OCI-LY3 (cell line): ENCODE data around the gene TOP1.

ENCODE experiments used
- H2AFZ ChIP-seq: fragments of 200-600, 300-600 bp; shearing (Covaris generic); 2 replicates; pipeline ENCODE4 v1.6.0; 2014; ENCODE audit warnings: antibody characterized with exemption, low read depth, low read length
- H3K27ac ChIP-seq: fragments of 200-600, 300-600 bp; sonication (generic); 2 replicates; pipeline ENCODE4 v1.5.1; 2014; ENCODE audit warnings: mild to moderate bottlenecking, low read length, moderate library complexity, mixed read lengths
- H3K27me3 ChIP-seq: fragments of 200-600, 300-600 bp; sonication (generic); 2 replicates; pipeline ENCODE4 v1.6.1; 2014; ENCODE audit warnings: low read depth, low read length, mixed read lengths
- H3K36me3 ChIP-seq: fragments of 200-600, 300-600 bp; sonication (generic); replicated peaks from 2 replicates; pipeline ENCODE3; 2014; ENCODE audit warnings: low read depth, low read length, mixed read lengths
- H3K4me1 ChIP-seq: fragments of 300-600, 200-600 bp; sonication (generic); 2 replicates; pipeline ENCODE4 v1.6.1; 2014; ENCODE audit warnings: low read length, mixed read lengths
- H3K4me2 ChIP-seq: fragments of 200-600, 300-600 bp; sonication (generic); 2 replicates; pipeline ENCODE4 v1.6.1; 2014; ENCODE audit warnings: low read length, mixed read lengths
- H3K4me3 ChIP-seq: fragments of 300-600, 200-600 bp; sonication (generic); 2 replicates; pipeline ENCODE4 v1.5.1; 2014; ENCODE audit warnings: antibody characterized with exemption, mild to moderate bottlenecking, low read length, moderate library complexity
- H3K79me2 ChIP-seq: fragments of 300-600, 200-600 bp; shearing (Covaris generic); 2 replicates; pipeline ENCODE4 v1.6.1; 2014; ENCODE audit warnings: mild to moderate bottlenecking, low read length, mixed read lengths
- H3K9ac ChIP-seq: fragments of 300-600, 200-600 bp; shearing (Covaris generic); 2 replicates; pipeline ENCODE4 v1.6.0; 2014; ENCODE audit warnings: mild to moderate bottlenecking, low read length, moderate library complexity
- H3K9me3 ChIP-seq: fragments of 200-600, 300-600 bp; shearing (Covaris generic); 2 replicates; pipeline ENCODE4 v1.6.1; 2014; ENCODE audit warnings: low read length, mixed read lengths; ENCODE audit not compliant: insufficient read depth
- H4K20me1 ChIP-seq: fragments of 200-600, 300-600 bp; sonication (generic); 2 replicates; pipeline ENCODE4 v1.6.1; 2016; ENCODE audit warnings: low read length, mixed read lengths; ENCODE audit not compliant: insufficient read depth
- EZH2phosphoT487 ChIP-seq: fragments of 200-600 bp; shearing (Covaris generic); IDR thresholded peaks from 2 replicates; pipeline ENCODE4 v1.6.1; 2018; ENCODE audit warnings: antibody characterized with exemption, mixed run types, low read depth
- TF ChIP-seq, protein P1 (sequence below): fragments of 200-600, 300-600 bp; sonication (generic); IDR thresholded peaks from 2 replicates; pipeline ENCODE4 v1.5.1; 2014; ENCODE audit warnings: antibody characterized with exemption, low read length, low read depth

Gene TOP1

DNA sequence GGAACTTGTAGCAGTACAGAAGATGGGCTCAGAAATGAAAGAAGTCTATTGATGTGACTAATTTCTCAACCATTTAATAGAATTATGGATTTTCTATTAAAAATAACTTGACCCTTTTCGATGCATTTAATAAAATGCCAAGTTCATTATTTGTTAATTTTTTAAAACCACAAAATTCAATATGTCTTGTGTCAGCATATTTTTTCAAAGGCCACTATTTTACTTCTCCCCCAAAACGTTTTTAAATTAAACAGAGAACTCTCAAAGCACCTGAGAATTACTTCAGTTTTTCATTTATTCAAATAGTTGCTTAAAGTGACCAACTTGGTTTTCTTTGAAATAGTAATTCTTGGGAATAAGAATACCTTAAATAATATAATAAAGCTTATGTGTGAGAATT is 8.6 kb downstream of the TOP1 start:
- peaks cover 96% of the 10 kb centered on the region for H4K20me1 ChIP-seq
- no peaks in the 10 kb centered on the region for H3K27me3 ChIP-seq
- H3K36me3 ChIP-seq = peaks cover 66% of the 10 kb centered on the region
- TF ChIP-seq EZH2phosphoT487 = no peak
- TF ChIP-seq, protein P1, sequence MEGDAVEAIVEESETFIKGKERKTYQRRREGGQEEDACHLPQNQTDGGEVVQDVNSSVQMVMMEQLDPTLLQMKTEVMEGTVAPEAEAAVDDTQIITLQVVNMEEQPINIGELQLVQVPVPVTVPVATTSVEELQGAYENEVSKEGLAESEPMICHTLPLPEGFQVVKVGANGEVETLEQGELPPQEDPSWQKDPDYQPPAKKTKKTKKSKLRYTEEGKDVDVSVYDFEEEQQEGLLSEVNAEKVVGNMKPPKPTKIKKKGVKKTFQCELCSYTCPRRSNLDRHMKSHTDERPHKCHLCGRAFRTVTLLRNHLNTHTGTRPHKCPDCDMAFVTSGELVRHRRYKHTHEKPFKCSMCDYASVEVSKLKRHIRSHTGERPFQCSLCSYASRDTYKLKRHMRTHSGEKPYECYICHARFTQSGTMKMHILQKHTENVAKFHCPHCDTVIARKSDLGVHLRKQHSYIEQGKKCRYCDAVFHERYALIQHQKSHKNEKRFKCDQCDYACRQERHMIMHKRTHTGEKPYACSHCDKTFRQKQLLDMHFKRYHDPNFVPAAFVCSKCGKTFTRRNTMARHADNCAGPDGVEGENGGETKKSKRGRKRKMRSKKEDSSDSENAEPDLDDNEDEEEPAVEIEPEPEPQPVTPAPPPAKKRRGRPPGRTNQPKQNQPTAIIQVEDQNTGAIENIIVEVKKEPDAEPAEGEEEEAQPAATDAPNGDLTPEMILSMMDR = no peak
- no peak overlapping the region for H3K4me3 ChIP-seq
- no peak overlapping the region for H3K4me2 ChIP-seq
- no peak overlapping the region for H2AFZ ChIP-seq
- H3K9me3 ChIP-seq = no peaks in the 10 kb centered on the region
- H3K9ac ChIP-seq = no peak overlapping the region
- H3K27ac ChIP-seq = no peak overlapping the region
- H3K79me2 ChIP-seq = peaks cover 100% of the 10 kb centered on the region
- H3K4me1 ChIP-seq = peaks cover 44% of the 10 kb centered on the region

DNA sequence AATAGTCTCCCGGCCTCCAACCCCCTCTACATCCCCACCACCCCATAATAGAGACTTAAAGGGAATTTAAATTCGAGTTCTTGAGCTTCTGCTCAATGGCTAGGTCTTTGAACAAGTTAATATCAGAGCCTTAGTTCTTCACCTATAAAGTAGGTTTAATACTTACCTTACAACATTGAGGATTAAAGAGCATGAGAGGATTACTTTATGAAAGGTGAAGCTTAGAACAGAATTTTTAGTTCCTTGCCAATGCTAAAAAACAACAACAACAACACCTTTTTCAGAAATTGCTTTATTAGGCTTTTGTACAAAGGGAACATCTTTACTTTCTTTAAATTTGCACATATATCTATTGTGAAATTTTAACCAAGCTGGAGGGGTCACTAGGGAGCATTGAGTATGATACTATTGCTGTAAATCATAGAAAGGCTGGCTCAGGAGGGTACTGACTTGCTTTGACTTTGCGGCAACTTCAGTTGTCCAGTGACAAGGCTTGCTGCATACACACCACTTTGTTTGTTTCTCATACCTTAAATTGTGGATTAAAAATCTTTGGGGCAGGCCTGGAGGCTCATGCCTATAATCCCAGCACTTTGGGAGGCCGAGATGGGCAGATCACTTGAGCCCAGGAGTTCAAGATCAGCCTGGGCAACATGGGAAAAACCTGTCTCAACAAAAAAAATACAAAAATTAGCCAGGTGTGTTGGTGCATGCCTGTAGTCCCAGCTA is 9.7 kb downstream of the TOP1 start:
- Histone ChIP-seq H3K9ac (no peak overlapping the region), H3K27ac (peak overlapping the region; percentile 21), H3K4me3 (no peak overlapping the region), H3K4me2 (peak overlapping the region; percentile 19), H3K9me3 (no peaks in the 10 kb centered on the region), H3K79me2 (peaks cover 100% of the 10 kb centered on the region), H3K36me3 (peaks cover 64% of the 10 kb centered on the region), H4K20me1 (peaks cover 96% of the 10 kb centered on the region), H3K27me3 (no peaks in the 10 kb centered on the region), H3K4me1 (peaks cover 32% of the 10 kb centered on the region), H2AFZ (no peak overlapping the region)
- no peak for TF ChIP-seq EZH2phosphoT487
- TF ChIP-seq, protein P1 = no peak

DNA sequence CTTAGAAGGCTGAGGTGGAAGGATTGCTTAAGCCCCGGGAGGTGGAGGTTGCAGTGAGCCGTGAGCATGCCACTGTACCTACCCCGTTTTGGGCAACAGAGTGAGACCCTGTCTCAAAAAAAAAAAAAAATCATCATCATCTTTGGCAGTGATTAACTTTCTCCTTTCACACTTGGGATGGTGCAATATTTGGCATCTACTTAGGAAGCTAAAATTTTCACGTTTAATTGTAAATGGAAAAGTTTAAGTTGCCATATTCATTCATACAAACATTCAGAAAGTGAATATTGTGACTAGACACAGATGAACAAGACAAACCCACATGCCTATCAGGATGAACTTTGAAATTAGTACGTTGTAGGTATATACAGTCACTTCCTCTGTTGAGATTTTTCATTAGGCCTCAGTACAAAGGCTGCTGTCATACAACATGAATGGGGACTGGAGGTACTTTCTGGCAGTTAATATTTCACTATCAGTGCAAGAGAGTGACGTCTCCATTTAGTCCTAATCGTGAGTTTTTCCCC is 10.3 kb downstream of the TOP1 start:
- peak overlapping the region; percentile 19 for H3K4me2 ChIP-seq
- H3K4me3 ChIP-seq = no peak overlapping the region
- H3K27me3 ChIP-seq = no peaks in the 10 kb centered on the region
- H3K4me1 ChIP-seq = peaks cover 28% of the 10 kb centered on the region
- H4K20me1 ChIP-seq = peaks cover 94% of the 10 kb centered on the region
- peak overlapping the region; percentile 21 for H3K27ac ChIP-seq
- H3K79me2 ChIP-seq = peaks cover 100% of the 10 kb centered on the region
- TF ChIP-seq EZH2phosphoT487 = no peak
- TF ChIP-seq, protein P1 = no peak
- H2AFZ ChIP-seq = no peak overlapping the region
- H3K36me3 ChIP-seq = peaks cover 62% of the 10 kb centered on the region
- H3K9ac ChIP-seq = no peak overlapping the region; the same call in 1 of the 2 replicates
- no peaks in the 10 kb centered on the region for H3K9me3 ChIP-seq

DNA sequence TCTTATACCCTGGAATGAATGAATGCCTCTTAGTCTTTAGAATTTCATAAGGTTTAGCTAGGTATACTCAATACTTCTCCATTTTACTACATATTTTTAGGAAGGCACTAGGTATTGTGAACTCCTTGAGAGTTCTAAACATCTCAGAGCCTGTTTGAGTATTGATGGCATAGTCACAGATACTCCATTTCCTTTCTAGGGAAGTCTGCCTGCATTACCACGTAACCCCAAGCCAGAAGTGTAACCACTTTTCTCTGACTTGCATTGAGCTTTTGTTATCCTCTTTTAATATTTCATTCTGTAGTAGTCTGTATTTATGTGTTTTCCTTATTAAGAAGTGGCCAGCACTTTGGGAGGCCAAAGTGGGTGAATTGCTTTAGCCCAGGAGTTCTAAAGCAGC is 12.2 kb downstream of the TOP1 start:
- peaks cover 100% of the 10 kb centered on the region for H3K79me2 ChIP-seq
- TF ChIP-seq, protein P1 = no peak
- no peak for TF ChIP-seq EZH2phosphoT487
- no peak overlapping the region for H3K9ac ChIP-seq
- H3K4me2 ChIP-seq = no peak overlapping the region
- H3K27ac ChIP-seq = no peak overlapping the region
- H4K20me1 ChIP-seq = peaks cover 91% of the 10 kb centered on the region
- no peak overlapping the region for H3K4me3 ChIP-seq
- H3K36me3 ChIP-seq = peaks cover 56% of the 10 kb centered on the region
- no peaks in the 10 kb centered on the region for H3K27me3 ChIP-seq
- no peaks in the 10 kb centered on the region for H3K9me3 ChIP-seq
- no peak overlapping the region for H2AFZ ChIP-seq
- peaks cover 40% of the 10 kb centered on the region for H3K4me1 ChIP-seq
